Activated naive CD8-positive, alpha-beta T cell treated with anti-CD3 and anti-CD28 coated beads, Interleukin-2, amount 10 ng/mL, durations not matched to agents 7 days and 5 days (primary cell): ENCODE results near the gene CDC14A. TPM values are rescaled to one million over a fixed set of nuclear protein-coding genes. Genes with fewer than 3 reads are reported as not detected.

Source experiments
- ATAC-seq: fragments of 150-1000 bp; cut with Tn5 transposase; one replicate; pipeline ENCODE4 v1.10.0; 2021; ENCODE audit warnings: low read depth, moderate library complexity
- POLR2A ChIA-PET: fragments of 350-600 bp; sonication (Branson Sonifier 250); formaldehyde crosslinking; loops from one replicate; lab custom pipeline; 2021; ENCODE audit warnings: antibody characterized with exemption; lab: Charles Lee
- DNase-seq: peaks from one replicate; pipeline ENCODE4 v3.0.0; 2021
- H3K27ac Mint-ChIP-seq: one replicate; pipeline ENCODE4 v1.8.0; 2022; ENCODE audit warnings: mild to moderate bottlenecking, mixed read lengths
- H3K27me3 Mint-ChIP-seq: one replicate; pipeline ENCODE4 v1.8.0; 2022; ENCODE audit warnings: mild to moderate bottlenecking, moderate library complexity, mixed read lengths
- H3K36me3 Mint-ChIP-seq: one replicate; pipeline ENCODE4 v1.8.0; 2021; ENCODE audit warnings: mild to moderate bottlenecking, mixed read lengths
- H3K4me1 Mint-ChIP-seq: one replicate; pipeline ENCODE4 v1.8.0; 2021; ENCODE audit warnings: mixed read lengths
- H3K4me3 Mint-ChIP-seq: one replicate; pipeline ENCODE4 v1.8.0; 2022; ENCODE audit warnings: mild to moderate bottlenecking, moderate library complexity, mixed read lengths
- H3K9me3 Mint-ChIP-seq: one replicate; pipeline ENCODE4 v1.8.0; 2021; ENCODE audit warnings: mixed read lengths
- total RNA-seq, 2 experiments: library from RNA; stranded (reverse); gene quantifications; one replicate each; pipeline ENCODE4 v1.2.3, GENCODE V29; 2021

The CDC14A gene
- total RNA-seq, 2 experiments from 2014 or later, result 39.9 to 44.9 TPM

- H3K9me3 Mint-ChIP-seq, result no peaks in the 10 kb centered on the region
- ATAC-seq (no peak), DNase-seq (no peak)
- H3K36me3 Mint-ChIP-seq, result peaks cover 14% of the 10 kb centered on the region
- no peak overlapping the region for H3K4me3 Mint-ChIP-seq
- no peaks in the 10 kb centered on the region for H3K27me3 Mint-ChIP-seq
- H3K27ac Mint-ChIP-seq, result no peak overlapping the region
- H3K4me1 Mint-ChIP-seq, result peaks cover 42% of the 10 kb centered on the region
- POLR2A ChIA-PET, result interaction anchor here (1.0 to 1.6 kb wide), 2 partner anchors 103 to 104 kb away, joined by 5 to 6 read pairs; partner anchors contain the start of gene CDC14A
These were observed 103.3 kb downstream of the CDC14A start for GRCh38 chr1:100455478-100456072.

- DNase-seq (no peak), ATAC-seq (no peak)
- no peaks in the 10 kb centered on the region for H3K9me3 Mint-ChIP-seq
- H3K36me3 Mint-ChIP-seq, result peaks cover 6% of the 10 kb centered on the region
- H3K4me3 Mint-ChIP-seq, result no peak overlapping the region
- no peak overlapping the region for H3K27ac Mint-ChIP-seq
- no peaks in the 10 kb centered on the region for H3K27me3 Mint-ChIP-seq
- H3K4me1 Mint-ChIP-seq, result peaks cover 36% of the 10 kb centered on the region
- POLR2A ChIA-PET, result no interaction called here
These were observed 104.6 kb downstream of the CDC14A start for GRCh38 chr1:100456880-100457279.

GRCh38 chr1:100457683-100458082 lies 105.4 kb downstream of the CDC14A start:
- POLR2A ChIA-PET, result interaction anchor here (0.6 kb wide), 1 partner anchor 105 kb away, joined by 4 read pairs; no protein-coding TSS in a partner anchor

GRCh38 chr1:100458661-100459357 lies 106.5 kb downstream of the CDC14A start:
- DNase-seq (no peak), ATAC-seq (no peak)
- Mint-ChIP-seq H3K4me1 (peaks cover 30% of the 10 kb centered on the region), H3K9me3 (no peaks in the 10 kb centered on the region), H3K27me3 (no peaks in the 10 kb centered on the region), H3K27ac (peak overlapping the region; percentile 3), H3K4me3 (no peak overlapping the region), H3K36me3 (peaks cover 7% of the 10 kb centered on the region)
- POLR2A ChIA-PET, result interaction anchor here (0.6 to 2.1 kb wide), 3 partner anchors 106 to 421 kb away, joined by 3 to 5 read pairs (median 4); a partner anchor contains a TSS

More at GRCh38 chr1:100457683-100458082, 105.4 kb downstream of the CDC14A start:
- Mint-ChIP-seq H3K4me3 (no peak overlapping the region), H3K27me3 (no peaks in the 10 kb centered on the region), H3K4me1 (peaks cover 31% of the 10 kb centered on the region), H3K36me3 (peaks cover 6% of the 10 kb centered on the region), H3K27ac (no peak overlapping the region), H3K9me3 (no peaks in the 10 kb centered on the region)
- ATAC-seq, result no peak
- no peak for DNase-seq

- Mint-ChIP-seq H3K36me3 (peaks cover 8% of the 10 kb centered on the region), H3K4me3 (no peak overlapping the region), H3K9me3 (no peaks in the 10 kb centered on the region), H3K27ac (peak overlapping the region; percentile 5), H3K27me3 (no peaks in the 10 kb centered on the region), H3K4me1 (peaks cover 28% of the 10 kb centered on the region)
- peak; percentile 85 for ATAC-seq
- DNase-seq, result peak; percentile 66
- POLR2A ChIA-PET, result interaction anchor here (1.0 to 2.1 kb wide), 2 partner anchors 191 to 422 kb away, joined by 3 to 5 read pairs; a partner anchor contains a TSS
These were observed 107.2 kb downstream of the CDC14A start for GRCh38 chr1:100459358-100460114.

- Mint-ChIP-seq H3K27me3 (no peaks in the 10 kb centered on the region), H3K4me1 (peaks cover 23% of the 10 kb centered on the region), H3K27ac (no peak overlapping the region), H3K36me3 (peaks cover 8% of the 10 kb centered on the region), H3K4me3 (no peak overlapping the region), H3K9me3 (no peaks in the 10 kb centered on the region)
- no peak for DNase-seq
- no peak for ATAC-seq
- POLR2A ChIA-PET, result interaction anchor here (2.1 kb wide), 1 partner anchor 423 kb away, joined by 5 read pairs; a partner anchor contains a TSS
These were observed 108.9 kb downstream of the CDC14A start for GRCh38 chr1:100461222-100461621.

GRCh38 chr1:100462326-100463025 lies 110.2 kb downstream of the CDC14A start:
- peaks cover 6% of the 10 kb centered on the region for H3K36me3 Mint-ChIP-seq
- DNase-seq (no peak), ATAC-seq (no peak)
- POLR2A ChIA-PET, result no interaction called here
- H3K9me3 Mint-ChIP-seq, result no peaks in the 10 kb centered on the region
- no peak overlapping the region for H3K4me3 Mint-ChIP-seq
- peaks cover 24% of the 10 kb centered on the region for H3K4me1 Mint-ChIP-seq
- no peaks in the 10 kb centered on the region for H3K27me3 Mint-ChIP-seq
- H3K27ac Mint-ChIP-seq, result no peak overlapping the region

- DNase-seq (no peak), ATAC-seq (peak; percentile 81)
- H3K36me3 Mint-ChIP-seq, result peaks cover 11% of the 10 kb centered on the region
- no peaks in the 10 kb centered on the region for H3K27me3 Mint-ChIP-seq
- POLR2A ChIA-PET, result interaction anchor here (1.1 kb wide), 1 partner anchor 74 kb away, joined by 3 read pairs; no protein-coding TSS in a partner anchor
- H3K4me3 Mint-ChIP-seq, result peak overlapping the region; percentile 13
- H3K9me3 Mint-ChIP-seq, result no peaks in the 10 kb centered on the region
- peaks cover 22% of the 10 kb centered on the region for H3K4me1 Mint-ChIP-seq
- peak overlapping the region; percentile 33 for H3K27ac Mint-ChIP-seq
These were observed 111.6 kb downstream of the CDC14A start for GRCh38 chr1:100463791-100464424.

GRCh38 chr1:100469578-100469977 lies 117.3 kb downstream of the CDC14A start:
- H3K36me3 Mint-ChIP-seq, result peaks cover 38% of the 10 kb centered on the region
- no peak overlapping the region for H3K4me3 Mint-ChIP-seq
- no peaks in the 10 kb centered on the region for H3K27me3 Mint-ChIP-seq
- no peak overlapping the region for H3K27ac Mint-ChIP-seq
- ATAC-seq, result no peak
- no peak for DNase-seq
- H3K9me3 Mint-ChIP-seq, result no peaks in the 10 kb centered on the region
- POLR2A ChIA-PET, result no interaction called here
- H3K4me1 Mint-ChIP-seq, result peaks cover 6% of the 10 kb centered on the region

GRCh38 chr1:100474834-100475233 lies 122.5 kb downstream of the CDC14A start:
- H3K27me3 Mint-ChIP-seq, result no peaks in the 10 kb centered on the region
- H3K27ac Mint-ChIP-seq, result no peak overlapping the region
- no peak for DNase-seq
- H3K4me3 Mint-ChIP-seq, result no peak overlapping the region
- no peak for ATAC-seq
- no peaks in the 10 kb centered on the region for H3K9me3 Mint-ChIP-seq
- H3K36me3 Mint-ChIP-seq, result peaks cover 39% of the 10 kb centered on the region
- POLR2A ChIA-PET, result interaction anchor here (0.8 kb wide), 1 partner anchor 37 kb away, joined by 3 read pairs; no protein-coding TSS in a partner anchor
- H3K4me1 Mint-ChIP-seq, result no peaks in the 10 kb centered on the region

GRCh38 chr1:100476735-100477290 lies 124.5 kb downstream of the CDC14A start:
- Mint-ChIP-seq H3K27me3 (no peaks in the 10 kb centered on the region), H3K9me3 (no peaks in the 10 kb centered on the region), H3K27ac (no peak overlapping the region), H3K4me3 (no peak overlapping the region), H3K4me1 (no peaks in the 10 kb centered on the region), H3K36me3 (peaks cover 48% of the 10 kb centered on the region)
- POLR2A ChIA-PET, result no interaction called here
- no peak for DNase-seq
- no peak for ATAC-seq

GRCh38 chr1:100478816-100479215 lies 126.5 kb downstream of the CDC14A start:
- Mint-ChIP-seq H3K36me3 (peaks cover 42% of the 10 kb centered on the region), H3K4me3 (no peak overlapping the region), H3K9me3 (no peaks in the 10 kb centered on the region), H3K4me1 (no peaks in the 10 kb centered on the region), H3K27ac (no peak overlapping the region), H3K27me3 (no peaks in the 10 kb centered on the region)
- DNase-seq (no peak), ATAC-seq (no peak)
- POLR2A ChIA-PET, result no interaction called here
